HCT116 (cell line): ENCODE results near the gene VIPR2.

Source experiments
- EZH2 ChIP-seq: fragments of 200-600 bp; sonication (generic); IDR thresholded peaks from 2 replicates; pipeline ENCODE4 v1.6.1; 2017; ENCODE audit warnings: antibody characterized with exemption, mixed run types
- POLR2A ChIP-seq: IDR thresholded peaks from 2 replicates; pipeline ENCODE4 v1.7.0; 2011; ENCODE audit warnings: borderline replicate concordance; ENCODE audit not compliant: insufficient read depth, insufficient read length; ENCODE audit errors: extremely low read depth
- POLR2AphosphoS5 ChIP-seq: IDR thresholded peaks from 2 replicates; pipeline ENCODE4 v1.6.1; 2011; ENCODE audit warnings: mild to moderate bottlenecking, low read depth, low read length, moderate library complexity
- RAD21 ChIP-seq: IDR thresholded peaks from 2 replicates; pipeline ENCODE4 v1.6.1; 2012; ENCODE audit warnings: low read depth, mild to moderate bottlenecking
- SP1 ChIP-seq: IDR thresholded peaks from 2 replicates; pipeline ENCODE4 v1.6.1; 2012; ENCODE audit warnings: low read depth
- TCF7L2 ChIP-seq: IDR thresholded peaks from 2 replicates; pipeline ENCODE4 v1.7.0; 2011; ENCODE audit warnings: borderline replicate concordance, inconsistent platforms; ENCODE audit not compliant: insufficient read depth, insufficient read length; ENCODE audit errors: extremely low read depth
- ZFX ChIP-seq: fragments of 450-650 bp; IDR thresholded peaks from 2 replicates; pipeline ENCODE4 v1.6.1; 2017
- TF ChIP-seq, protein P1 (sequence below), 3 experiments: fragments of 200-600 bp in 1 of 3; sonication (generic) in 1 of 3; IDR thresholded peaks in 2 of 3; conservative IDR thresholded peaks in 1 of 3; 2 replicates each; pipeline ENCODE4 v1.5.1; 2012 to 2017; ENCODE audit warnings: low read depth in 2 of 3, low read length in 2 of 3, antibody characterized with exemption in 1 of 3, borderline replicate concordance in 1 of 3, control low read depth in 1 of 3, mild to moderate bottlenecking in 1 of 3, mixed read lengths in 1 of 3, mixed run types in 1 of 3, moderate library complexity in 1 of 3; ENCODE audit not compliant: insufficient read depth in 1 of 3
- TF ChIP-seq, protein P2 (sequence below): IDR thresholded peaks from 2 replicates; pipeline ENCODE4 v1.6.1; 2011; ENCODE audit warnings: mild to moderate bottlenecking, low read length, moderate library complexity; ENCODE audit not compliant: insufficient replicate concordance; ENCODE audit errors: extremely low read depth

GRCh38 chr7:159011722-159012022 is 133.0 kb downstream of the VIPR2 start:
- TF ChIP-seq, protein P1, sequence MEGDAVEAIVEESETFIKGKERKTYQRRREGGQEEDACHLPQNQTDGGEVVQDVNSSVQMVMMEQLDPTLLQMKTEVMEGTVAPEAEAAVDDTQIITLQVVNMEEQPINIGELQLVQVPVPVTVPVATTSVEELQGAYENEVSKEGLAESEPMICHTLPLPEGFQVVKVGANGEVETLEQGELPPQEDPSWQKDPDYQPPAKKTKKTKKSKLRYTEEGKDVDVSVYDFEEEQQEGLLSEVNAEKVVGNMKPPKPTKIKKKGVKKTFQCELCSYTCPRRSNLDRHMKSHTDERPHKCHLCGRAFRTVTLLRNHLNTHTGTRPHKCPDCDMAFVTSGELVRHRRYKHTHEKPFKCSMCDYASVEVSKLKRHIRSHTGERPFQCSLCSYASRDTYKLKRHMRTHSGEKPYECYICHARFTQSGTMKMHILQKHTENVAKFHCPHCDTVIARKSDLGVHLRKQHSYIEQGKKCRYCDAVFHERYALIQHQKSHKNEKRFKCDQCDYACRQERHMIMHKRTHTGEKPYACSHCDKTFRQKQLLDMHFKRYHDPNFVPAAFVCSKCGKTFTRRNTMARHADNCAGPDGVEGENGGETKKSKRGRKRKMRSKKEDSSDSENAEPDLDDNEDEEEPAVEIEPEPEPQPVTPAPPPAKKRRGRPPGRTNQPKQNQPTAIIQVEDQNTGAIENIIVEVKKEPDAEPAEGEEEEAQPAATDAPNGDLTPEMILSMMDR (IDR thresholded peaks at IDR 0.05 in 2 of 3, conservative IDR thresholded peaks at IDR 0.05 in 1 of 3; ENCODE audit: borderline replicate concordance in 1 of 3, insufficient read depth in 1 of 3, low read depth in 2 of 3, low read length in 2 of 3): no peak
- TF ChIP-seq TCF7L2 (no peak), POLR2AphosphoS5 (no peak), RAD21 (no peak), ZFX (no peak), POLR2A (no peak), EZH2 (no peak), SP1 (no peak)
- TF ChIP-seq, protein P2, sequence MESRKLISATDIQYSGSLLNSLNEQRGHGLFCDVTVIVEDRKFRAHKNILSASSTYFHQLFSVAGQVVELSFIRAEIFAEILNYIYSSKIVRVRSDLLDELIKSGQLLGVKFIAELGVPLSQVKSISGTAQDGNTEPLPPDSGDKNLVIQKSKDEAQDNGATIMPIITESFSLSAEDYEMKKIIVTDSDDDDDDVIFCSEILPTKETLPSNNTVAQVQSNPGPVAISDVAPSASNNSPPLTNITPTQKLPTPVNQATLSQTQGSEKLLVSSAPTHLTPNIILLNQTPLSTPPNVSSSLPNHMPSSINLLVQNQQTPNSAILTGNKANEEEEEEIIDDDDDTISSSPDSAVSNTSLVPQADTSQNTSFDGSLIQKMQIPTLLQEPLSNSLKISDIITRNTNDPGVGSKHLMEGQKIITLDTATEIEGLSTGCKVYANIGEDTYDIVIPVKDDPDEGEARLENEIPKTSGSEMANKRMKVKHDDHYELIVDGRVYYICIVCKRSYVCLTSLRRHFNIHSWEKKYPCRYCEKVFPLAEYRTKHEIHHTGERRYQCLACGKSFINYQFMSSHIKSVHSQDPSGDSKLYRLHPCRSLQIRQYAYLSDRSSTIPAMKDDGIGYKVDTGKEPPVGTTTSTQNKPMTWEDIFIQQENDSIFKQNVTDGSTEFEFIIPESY: no peak
